ENCODE data around the gene SGK2. TPM values are rescaled to one million over a fixed set of nuclear protein-coding genes. Genes with fewer than 3 reads are reported as not detected.

SGK2 gene
- total and polyA plus RNA-seq, 2 of the 13 experiments (the other 11 are each of a cell fraction or from before 2014, with no cell fraction given), result 6.2 to 29.4 TPM

DNA sequence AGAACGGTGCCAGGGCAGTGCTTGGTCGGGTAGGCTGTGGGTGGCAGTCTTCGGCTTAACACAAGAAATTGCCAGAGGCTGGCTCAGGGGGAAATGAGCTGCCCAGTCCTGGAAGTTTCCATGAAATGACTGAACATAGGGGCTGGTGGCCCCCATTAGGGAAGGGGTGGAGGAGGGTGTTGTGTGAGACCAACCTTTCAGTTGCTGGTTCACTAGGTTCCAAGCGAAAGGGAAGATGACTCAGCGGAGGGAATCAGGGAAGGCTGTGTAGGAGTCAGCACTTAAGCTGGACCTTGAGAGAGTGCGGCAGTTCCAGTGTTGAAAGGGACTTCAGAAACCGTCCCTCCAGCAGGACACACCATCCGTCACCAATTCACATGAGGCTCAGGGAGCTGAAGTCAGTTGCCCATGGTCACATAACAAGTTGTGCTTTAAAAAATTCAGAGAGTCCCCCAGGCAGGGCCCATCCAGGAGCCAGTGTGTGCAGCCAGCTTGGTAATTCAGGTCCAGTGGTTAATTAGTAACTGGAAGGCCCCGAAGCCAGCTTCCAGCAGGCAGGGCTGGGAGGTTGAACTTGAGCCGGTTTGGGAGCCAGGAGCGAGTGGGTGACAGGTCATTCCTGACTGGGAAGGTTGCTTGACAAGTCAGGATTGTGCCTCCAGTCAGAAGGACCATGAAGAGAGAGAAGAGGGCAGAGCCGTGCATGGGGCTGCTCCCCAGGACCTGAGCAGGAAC lies at the start of gene SGK2 (continued):
- TF ChIP-seq, protein P1, sequence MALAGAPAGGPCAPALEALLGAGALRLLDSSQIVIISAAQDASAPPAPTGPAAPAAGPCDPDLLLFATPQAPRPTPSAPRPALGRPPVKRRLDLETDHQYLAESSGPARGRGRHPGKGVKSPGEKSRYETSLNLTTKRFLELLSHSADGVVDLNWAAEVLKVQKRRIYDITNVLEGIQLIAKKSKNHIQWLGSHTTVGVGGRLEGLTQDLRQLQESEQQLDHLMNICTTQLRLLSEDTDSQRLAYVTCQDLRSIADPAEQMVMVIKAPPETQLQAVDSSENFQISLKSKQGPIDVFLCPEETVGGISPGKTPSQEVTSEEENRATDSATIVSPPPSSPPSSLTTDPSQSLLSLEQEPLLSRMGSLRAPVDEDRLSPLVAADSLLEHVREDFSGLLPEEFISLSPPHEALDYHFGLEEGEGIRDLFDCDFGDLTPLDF (CRISPR knock-in tag; IDR thresholded peaks at IDR 0.05), result no peak
- TF ChIP-seq RFXANK (CRISPR knock-in tag; IDR thresholded peaks at IDR 0.05), result peak; percentile 94
- 0 out of 2 replicates have a peak, but pooled peaks have one; percentile 50 for TF ChIP-seq ZNF446 (CRISPR knock-in tag; IDR thresholded peaks at IDR 0.05)
- TF ChIP-seq WIZ (CRISPR knock-in tag; IDR thresholded peaks at IDR 0.05), result 0 out of 2 replicates have a peak, but pooled peaks have one; percentile 37
- no peak; the same call in 1 of the 2 replicates for TF ChIP-seq ZNF83 (CRISPR knock-in tag; IDR thresholded peaks at IDR 0.05; ENCODE audit: borderline replicate concordance)
- TF ChIP-seq ZSCAN12 (CRISPR knock-in tag; IDR thresholded peaks at IDR 0.05), result peak; percentile 87; the same call in 1 of the 2 replicates
- peak in 1 of 2 experiments; percentile 73; a peak in 3 of 4 replicates for TF ChIP-seq HMGXB4 (CRISPR knock-in tag; IDR thresholded peaks at IDR 0.05; ENCODE audit: borderline replicate concordance in 1 of 2, low read depth in 1 of 2)
- TF ChIP-seq ZNF367 (CRISPR knock-in tag; IDR thresholded peaks at IDR 0.05; ENCODE audit: borderline replicate concordance), result no peak
- peak; percentile 81; the same call in 1 of the 2 replicates for TF ChIP-seq FOXJ3 (CRISPR knock-in tag; IDR thresholded peaks at IDR 0.05; ENCODE audit: borderline replicate concordance)
- TF ChIP-seq ZZZ3 (CRISPR knock-in tag; IDR thresholded peaks at IDR 0.05; ENCODE audit: borderline replicate concordance), result 0 out of 2 replicates have a peak, but pooled peaks have one; percentile 90
- no peak for TF ChIP-seq SRSF9 (IDR thresholded peaks at IDR 0.05; ENCODE audit: borderline replicate concordance, insufficient read depth, low read depth, low read length, poor library complexity, severe bottlenecking)
- TF ChIP-seq CREM (IDR thresholded peaks at IDR 0.05), result peak; percentile 69; the same call in 1 of the 2 replicates
- no peak for TF ChIP-seq CREM (CRISPR knock-in tag; IDR thresholded peaks at IDR 0.05)
- 0 out of 2 replicates have a peak, but pooled peaks have one; percentile 43 for TF ChIP-seq SNAI1 (CRISPR knock-in tag; IDR thresholded peaks at IDR 0.05; ENCODE audit: borderline replicate concordance)
- TF ChIP-seq ZNF430 (CRISPR knock-in tag; IDR thresholded peaks at IDR 0.05), result peak; percentile 79
- TF ChIP-seq ZNF460 (CRISPR knock-in tag; IDR thresholded peaks at IDR 0.05; ENCODE audit: borderline replicate concordance), result no peak
- peak; percentile 79; the same call in 1 of the 2 replicates for TF ChIP-seq TSC22D2 (CRISPR knock-in tag; IDR thresholded peaks at IDR 0.05; ENCODE audit: borderline replicate concordance)
- TF ChIP-seq ZBTB7B (CRISPR knock-in tag; IDR thresholded peaks at IDR 0.05), result no peak; the same call in 1 of the 2 replicates
- TF ChIP-seq ZFAT (CRISPR knock-in tag; conservative IDR thresholded peaks at IDR 0.05), result no peak
- TF ChIP-seq HMG20B (CRISPR knock-in tag; conservative IDR thresholded peaks at IDR 0.05), result peak; percentile 14; the same call in 1 of the 2 replicates
- no peak for TF ChIP-seq ZFP62 (CRISPR knock-in tag; IDR thresholded peaks at IDR 0.05)
- TF ChIP-seq ZNF574 (CRISPR knock-in tag; IDR thresholded peaks at IDR 0.05), result peak; percentile 76; the same call in 1 of the 2 replicates
- TF ChIP-seq SKI (IDR thresholded peaks at IDR 0.05; ENCODE audit: partially characterized antibody), result peak; percentile 97
- TF ChIP-seq JARID2 (CRISPR knock-in tag; IDR thresholded peaks at IDR 0.05; ENCODE audit: insufficient replicate concordance), result peak; percentile 25

Data from HepG2 (cell line).